Cerebellar nuclear complex (tissue), 1 donor: ENCODE data around the gene CSMD2.

Source experiments
- DNase-seq, 2 experiments: peaks; one replicate each; lab custom pipeline; 2025; lab: John Stamatoyannopoulos, UW

Gene CSMD2

GRCh38 chr1:34002810-34003209 lies 162.2 kb downstream of the CSMD2 start:
- no peak for DNase-seq

DNA sequence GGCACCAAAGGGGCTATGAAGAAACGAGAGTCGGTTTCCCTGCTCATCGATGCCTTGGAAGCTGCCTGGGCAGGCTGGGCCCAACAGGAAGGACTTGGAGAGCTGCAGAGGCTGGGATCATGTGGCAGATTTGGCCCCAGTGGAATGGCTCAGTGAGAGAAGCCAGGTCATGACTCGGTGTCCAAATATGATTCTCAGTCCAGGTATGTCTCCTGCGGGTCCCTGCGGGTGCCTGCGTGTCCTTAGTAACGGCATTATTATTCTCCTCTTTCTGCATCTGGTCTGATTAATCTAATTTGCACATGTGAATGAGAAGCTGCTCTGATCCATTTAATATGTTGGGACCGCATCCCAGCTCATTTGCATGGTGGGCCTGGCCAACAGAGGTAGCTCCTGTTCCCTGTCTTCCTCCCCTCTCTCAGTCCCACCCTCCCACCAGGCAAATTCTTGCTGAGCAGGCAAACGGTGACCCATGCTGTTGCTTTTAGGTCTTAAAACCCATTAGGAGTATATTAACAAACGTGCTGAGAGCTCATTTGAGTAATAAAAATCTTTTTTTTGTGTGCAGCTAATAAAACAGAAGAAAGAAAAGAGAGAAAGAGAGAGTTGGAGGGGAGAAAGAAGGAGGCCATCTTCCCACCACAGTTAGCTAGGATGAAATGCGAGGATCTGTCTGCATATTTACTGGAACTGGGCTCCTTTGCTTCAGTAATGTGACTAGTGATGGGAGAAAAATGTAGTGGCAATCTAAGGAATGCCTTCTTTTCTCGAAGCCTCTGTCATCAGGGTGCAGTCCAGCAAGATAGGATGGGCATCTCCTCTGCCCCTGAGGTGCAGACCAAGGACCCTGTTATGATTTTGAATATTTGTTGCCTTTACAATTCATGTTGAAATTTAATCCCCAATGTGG lies 167.6 kb downstream of the CSMD2 start:
- DNase-seq, result no peak

GRCh38 chr1:33996281-33996680 lies 168.7 kb downstream of the CSMD2 start:
- DNase-seq, result peak in 1 of 2 experiments; percentile 15

GRCh38 chr1:33993301-33993700 lies 171.7 kb downstream of the CSMD2 start:
- no peak for DNase-seq

DNA sequence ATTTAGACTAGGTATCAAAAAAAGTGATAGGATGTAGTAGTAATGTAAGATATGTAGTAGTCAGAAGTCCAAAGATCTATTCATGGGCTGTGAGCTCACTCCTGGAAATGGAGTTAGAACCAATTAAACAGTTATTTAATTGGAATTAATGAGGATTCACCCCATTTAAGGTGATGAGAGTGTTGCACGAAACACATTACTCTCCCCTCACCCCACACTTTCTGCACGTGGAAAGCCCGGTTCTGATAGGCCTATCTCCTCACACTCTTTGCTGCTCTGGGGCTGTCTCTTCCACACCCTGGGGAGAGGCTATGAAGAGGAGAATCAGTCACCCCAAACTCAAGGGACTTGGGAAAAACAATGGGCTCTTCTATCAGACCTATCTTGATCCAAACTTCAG lies 174.7 kb downstream of the CSMD2 start:
- DNase-seq, result no peak

GRCh38 chr1:33988161-33988560 lies 176.9 kb downstream of the CSMD2 start:
- DNase-seq, result no peak

- DNase-seq, result peak in 1 of 2 experiments; percentile 17
Observed at GRCh38 chr1:33986390-33987095, 178.5 kb downstream of the CSMD2 start.

DNA sequence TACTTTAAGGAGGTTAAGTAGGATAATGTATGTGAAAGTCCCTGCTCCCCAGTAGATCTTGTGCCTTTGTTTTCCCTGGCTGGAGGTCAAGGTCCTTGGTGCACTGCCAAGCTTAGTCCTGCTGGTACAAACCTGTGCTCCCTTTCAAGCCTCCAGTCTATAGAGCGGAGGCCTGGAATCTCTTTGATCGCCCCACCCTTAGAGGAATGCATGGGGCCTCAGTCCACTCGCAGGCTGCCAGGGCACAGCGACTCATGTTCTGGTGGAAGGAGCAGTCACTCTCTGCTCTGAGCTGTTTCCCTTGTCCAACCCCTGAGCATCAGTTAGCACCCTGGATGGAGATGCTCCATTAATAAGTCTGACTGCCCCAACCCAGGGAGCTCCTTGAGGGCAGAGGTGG lies 179.4 kb downstream of the CSMD2 start:
- no peak for DNase-seq

GRCh38 chr1:33984906-33985565 lies 180.0 kb downstream of the CSMD2 start:
- no peak for DNase-seq

- DNase-seq, result no peak
Observed at GRCh38 chr1:33982419-33982818, 182.6 kb downstream of the CSMD2 start.

GRCh38 chr1:33979341-33979740 lies 185.7 kb downstream of the CSMD2 start:
- DNase-seq, result no peak

GRCh38 chr1:33975961-33976360 lies 189.1 kb downstream of the CSMD2 start:
- DNase-seq, result no peak

- no peak for DNase-seq
Observed at GRCh38 chr1:33973799-33974545, 191.1 kb downstream of the CSMD2 start.

DNA sequence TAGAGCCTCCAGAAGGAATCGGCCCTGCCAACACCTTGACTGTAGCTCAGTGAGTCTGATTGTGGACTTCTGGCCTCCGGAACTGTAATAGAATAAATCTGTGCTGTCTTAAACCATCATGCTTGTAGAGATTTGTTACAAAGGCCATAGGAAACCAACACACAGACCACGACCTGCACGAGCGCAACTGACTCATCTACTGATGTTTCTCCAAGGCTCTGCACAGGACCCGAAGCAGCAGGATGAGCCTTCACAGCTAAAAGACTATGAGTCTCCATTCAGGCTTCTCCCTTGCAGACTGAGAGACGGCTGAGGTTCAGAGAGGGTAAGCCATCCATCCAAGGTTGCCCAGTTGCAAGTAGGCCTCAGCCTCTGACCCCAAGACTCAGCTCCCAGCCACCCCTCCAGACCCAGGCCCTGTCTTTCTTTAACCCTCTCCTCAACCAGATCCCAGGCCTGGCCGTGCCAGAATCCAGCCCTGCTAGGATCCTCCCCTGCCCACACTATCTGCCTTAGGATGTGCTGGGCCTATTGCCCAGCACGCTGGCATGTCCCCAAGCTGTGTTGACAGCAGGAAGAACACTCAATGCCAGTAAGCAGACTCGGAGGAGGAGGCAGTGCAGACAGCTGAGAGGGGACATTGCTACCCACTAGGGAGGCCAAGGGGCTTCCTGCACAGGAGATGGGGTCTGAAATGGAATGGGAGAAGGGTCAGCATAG lies 192.2 kb downstream of the CSMD2 start:
- DNase-seq, result no peak

DNA sequence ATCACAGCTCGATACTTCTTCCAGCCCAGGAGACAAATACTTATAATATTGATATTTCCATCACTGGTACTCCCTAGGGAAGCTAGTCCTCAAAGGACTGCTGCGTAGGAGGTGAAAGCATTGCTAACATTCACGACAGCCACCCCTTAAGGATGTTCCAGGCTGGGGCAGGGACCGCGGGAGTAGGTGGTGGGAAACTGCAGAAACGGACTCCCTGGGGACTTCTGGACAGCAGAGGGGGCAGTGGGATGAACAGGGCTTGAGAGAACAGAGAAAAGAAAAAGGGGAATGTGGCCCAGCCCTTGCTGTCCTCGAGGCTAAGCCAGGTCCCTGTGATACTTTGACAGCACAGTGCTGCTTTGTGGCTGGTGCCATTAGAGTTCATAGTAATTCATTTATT lies 193.1 kb downstream of the CSMD2 start:
- DNase-seq, result no peak

DNA sequence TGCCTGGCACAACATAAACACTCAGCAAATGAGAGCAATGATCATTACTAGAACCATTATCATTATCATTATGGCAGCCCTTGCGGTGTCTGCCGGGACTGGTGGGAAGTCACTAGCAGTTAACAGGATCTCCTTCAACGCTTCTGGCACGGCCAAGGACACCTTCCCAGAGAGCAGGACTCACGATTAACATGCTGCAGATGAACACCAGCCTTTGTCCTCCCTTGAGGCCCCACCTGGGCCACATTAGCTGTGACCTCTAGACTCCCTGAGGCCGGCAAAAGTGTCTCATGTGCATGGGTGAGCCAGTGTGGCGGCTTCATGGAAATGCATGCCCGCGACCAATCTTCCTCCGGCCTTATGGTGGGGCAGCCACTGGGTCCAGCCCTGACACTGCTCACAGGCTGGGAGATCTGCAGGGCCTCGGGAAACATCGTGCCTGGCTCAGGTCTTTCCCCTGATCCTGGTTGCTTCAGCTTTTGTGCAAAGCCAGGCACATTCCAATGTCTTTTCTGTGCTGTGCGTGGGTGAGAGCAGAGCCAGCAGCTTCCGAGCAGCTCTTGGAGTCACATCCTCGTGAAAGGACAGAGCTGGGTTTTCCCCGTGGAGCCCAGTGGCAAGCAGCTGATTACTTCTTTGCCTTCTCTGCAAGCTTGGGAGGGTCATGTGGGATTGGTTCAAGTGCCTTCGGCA lies 193.9 kb downstream of the CSMD2 start:
- DNase-seq, result no peak

- DNase-seq, result no peak
Observed at GRCh38 chr1:33970148-33970825, 194.7 kb downstream of the CSMD2 start.

DNA sequence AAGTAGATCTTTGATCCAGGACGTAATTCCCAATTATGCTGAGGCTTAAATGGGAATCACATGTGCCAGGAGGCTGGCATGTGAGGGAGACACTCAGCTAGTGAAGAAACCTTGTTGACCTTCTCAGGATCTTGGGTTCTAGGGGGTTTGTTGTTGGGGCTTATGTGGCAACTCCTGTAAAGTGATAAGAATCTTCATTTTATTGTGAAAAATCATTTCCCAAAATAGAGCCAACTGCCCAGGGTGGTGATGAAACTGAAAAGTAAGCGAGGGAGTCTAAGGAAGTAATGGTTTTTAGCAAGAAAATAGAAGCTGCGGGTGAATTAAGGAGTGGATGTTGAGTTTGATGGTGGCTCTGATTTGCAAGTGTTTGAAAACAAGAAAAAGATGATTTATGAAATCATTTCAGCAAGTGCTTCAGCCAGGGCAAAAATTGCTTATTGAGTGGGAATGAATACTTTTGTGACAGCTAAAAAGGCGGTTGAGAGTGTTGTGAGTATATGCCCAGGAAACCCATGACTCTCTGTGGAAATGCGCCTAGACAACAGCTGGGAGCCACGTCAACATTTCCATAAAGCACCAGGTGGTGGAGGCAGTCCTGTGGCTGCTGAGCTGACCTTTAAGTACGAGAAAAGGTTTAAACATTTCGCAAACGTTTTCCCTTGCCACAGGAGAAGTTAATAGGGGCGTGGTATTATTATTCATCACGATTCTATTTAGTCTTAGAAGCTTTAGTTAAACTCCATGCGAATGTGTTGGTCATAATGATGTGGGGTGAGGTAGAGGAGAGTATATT lies 198.5 kb downstream of the CSMD2 start:
- DNase-seq, result no peak

- DNase-seq, result no peak
Observed at GRCh38 chr1:33965086-33965485, 199.9 kb downstream of the CSMD2 start.
